ENCODE data around the gene LHFPL3. TPM values are rescaled to one million over a fixed set of nuclear protein-coding genes. Genes with fewer than 3 reads are reported as not detected.

LHFPL3 gene
- total and polyA plus RNA-seq, 2 experiments from 2014 or later = not detected

DNA sequence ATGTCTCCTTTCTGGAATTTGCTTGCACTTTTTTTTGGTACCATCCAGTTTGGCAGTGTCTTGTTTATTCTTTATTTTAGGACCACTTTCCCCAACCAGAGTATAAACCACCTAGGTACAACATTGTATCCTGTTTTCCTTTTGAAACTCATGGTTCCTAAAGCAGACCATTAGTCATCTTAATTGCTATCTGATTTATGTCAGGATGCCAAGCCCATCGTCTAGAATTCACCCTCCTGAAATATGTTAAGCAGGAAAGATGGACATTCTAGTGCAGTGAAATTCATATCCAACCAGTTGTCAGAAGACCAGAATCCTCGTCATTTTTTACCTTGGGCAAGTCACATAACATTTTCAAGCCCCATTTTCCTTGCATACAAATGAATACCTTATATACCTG, 462.0 kb downstream of the LHFPL3 start:
- Histone ChIP-seq H3K4me1 (ENCODE audit: insufficient read depth) (no peaks in the 10 kb centered on the region), H3K36me3 (ENCODE audit: low read depth) (no peaks in the 10 kb centered on the region), H3K4me2 (ENCODE audit: unreplicated experiment) (no peak overlapping the region), H3K27me3 (replicated peaks; ENCODE audit: insufficient read depth) (no peaks in the 10 kb centered on the region), H3K4me3 (no peak overlapping the region), H3F3A (ENCODE audit: insufficient read depth) (no peaks in the 10 kb centered on the region), H3K9me3 (ENCODE audit: low read depth) (no peaks in the 10 kb centered on the region), H2AFZ (no peak overlapping the region), H3K9ac (no peak overlapping the region), H4K20me1 (ENCODE audit: insufficient read depth) (no peaks in the 10 kb centered on the region), H3K9me2 (ENCODE audit: insufficient read depth) (no peaks in the 10 kb centered on the region), H3K79me2 (ENCODE audit: insufficient read depth) (no peaks in the 10 kb centered on the region), H3K27ac (no peak overlapping the region)
- 6 to 7% methylated on average over 2 of the region's 2 CpGs for WGBS, 2 experiments (ENCODE audit: low coverage in 1 of 2, low lambda C conversion rate in 2 of 2, missing lambda C conversion rate in 2 of 2)
- in situ Hi-C loops (cut with MboI) = no loop called here
- TF ChIP-seq EZH2phosphoT487 (IDR thresholded peaks at IDR 0.05; ENCODE audit: insufficient read depth, low read depth) (no peak), EZH2 (IDR thresholded peaks at IDR 0.05; ENCODE audit: insufficient read depth, poor library complexity, severe bottlenecking) (no peak)
- no peak for DNase-seq

DNA sequence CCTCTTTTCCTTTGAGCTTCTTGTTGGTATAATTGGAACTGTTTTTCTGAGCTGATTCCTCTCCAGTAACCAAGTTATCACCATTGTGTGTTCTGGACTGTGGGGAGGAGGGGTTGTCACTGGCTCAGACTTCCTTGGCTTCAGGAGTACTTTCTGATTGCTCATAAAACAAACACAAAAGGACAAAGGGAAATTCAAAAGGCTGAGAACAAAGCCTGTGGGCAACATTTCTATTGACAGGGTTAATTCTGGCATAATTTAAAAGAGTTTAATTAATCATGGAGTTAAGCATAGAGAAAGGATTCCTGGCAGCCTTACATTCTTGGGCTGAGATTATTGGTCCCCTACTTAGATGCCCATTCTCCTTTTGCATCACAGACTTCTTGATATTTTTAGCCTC, 462.7 kb downstream of the LHFPL3 start:
- TF ChIP-seq EZH2phosphoT487 (IDR thresholded peaks at IDR 0.05; ENCODE audit: insufficient read depth, low read depth) = no peak
- TF ChIP-seq EZH2 (IDR thresholded peaks at IDR 0.05; ENCODE audit: insufficient read depth, poor library complexity, severe bottlenecking) = no peak
- no peaks in the 10 kb centered on the region for H3K9me3 ChIP-seq (ENCODE audit: low read depth)
- in situ Hi-C loops (cut with MboI) = no loop called here
- H3K4me3 ChIP-seq = no peak overlapping the region
- no peaks in the 10 kb centered on the region for H4K20me1 ChIP-seq (ENCODE audit: insufficient read depth)
- H2AFZ ChIP-seq = no peak overlapping the region
- H3K9ac ChIP-seq = no peak overlapping the region
- no peak for DNase-seq
- no peaks in the 10 kb centered on the region for H3K27me3 ChIP-seq (replicated peaks; ENCODE audit: insufficient read depth)
- no peaks in the 10 kb centered on the region for H3K79me2 ChIP-seq (ENCODE audit: insufficient read depth)
- H3K4me1 ChIP-seq (ENCODE audit: insufficient read depth) = no peaks in the 10 kb centered on the region
- H3K4me2 ChIP-seq (ENCODE audit: unreplicated experiment) = no peak overlapping the region
- no peaks in the 10 kb centered on the region for H3F3A ChIP-seq (ENCODE audit: insufficient read depth)
- no peaks in the 10 kb centered on the region for H3K36me3 ChIP-seq (ENCODE audit: low read depth)
- H3K27ac ChIP-seq = no peak overlapping the region
- no peaks in the 10 kb centered on the region for H3K9me2 ChIP-seq (ENCODE audit: insufficient read depth)

DNA sequence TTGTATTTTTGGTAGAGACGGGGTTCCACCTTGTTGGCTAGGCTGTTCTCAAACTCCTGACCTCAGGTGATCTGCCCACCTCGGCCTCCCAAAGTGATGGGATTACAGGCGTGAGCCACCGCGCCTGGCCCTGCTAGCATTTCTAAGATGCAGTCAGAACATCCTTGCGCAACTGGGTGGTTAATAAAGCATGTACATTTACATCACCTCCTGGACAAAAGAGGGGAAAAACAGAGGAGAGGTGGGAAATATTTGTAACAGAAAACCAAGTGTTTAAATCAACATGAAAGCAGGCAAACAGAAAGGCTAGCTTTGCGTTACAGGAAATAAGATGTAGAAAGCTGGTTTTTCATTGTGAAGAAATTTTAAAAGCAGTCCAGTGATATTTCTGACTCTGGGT, 464.7 kb downstream of the LHFPL3 start:
- no peaks in the 10 kb centered on the region for H3K9me2 ChIP-seq (ENCODE audit: insufficient read depth)
- H2AFZ ChIP-seq = no peak overlapping the region
- no peak overlapping the region for H3K27ac ChIP-seq
- no peak overlapping the region for H3K4me2 ChIP-seq (ENCODE audit: unreplicated experiment)
- H3K4me1 ChIP-seq (ENCODE audit: insufficient read depth) = no peaks in the 10 kb centered on the region
- H3K79me2 ChIP-seq (ENCODE audit: insufficient read depth) = no peaks in the 10 kb centered on the region
- H3K9me3 ChIP-seq (ENCODE audit: low read depth) = no peaks in the 10 kb centered on the region
- DNase-seq = no peak
- H3K27me3 ChIP-seq (replicated peaks; ENCODE audit: insufficient read depth) = no peaks in the 10 kb centered on the region
- TF ChIP-seq EZH2phosphoT487 (IDR thresholded peaks at IDR 0.05; ENCODE audit: insufficient read depth, low read depth) (no peak), EZH2 (IDR thresholded peaks at IDR 0.05; ENCODE audit: insufficient read depth, poor library complexity, severe bottlenecking) (no peak)
- H3F3A ChIP-seq (ENCODE audit: insufficient read depth) = no peaks in the 10 kb centered on the region
- no peak overlapping the region for H3K9ac ChIP-seq
- in situ Hi-C loops (cut with MboI) = no loop called here
- H4K20me1 ChIP-seq (ENCODE audit: insufficient read depth) = no peaks in the 10 kb centered on the region
- H3K36me3 ChIP-seq (ENCODE audit: low read depth) = no peaks in the 10 kb centered on the region
- H3K4me3 ChIP-seq = no peak overlapping the region
- WGBS, 2 experiments (ENCODE audit: low coverage in 1 of 2, low lambda C conversion rate in 2 of 2, missing lambda C conversion rate in 2 of 2) = 63 to 68% methylated on average over 7 of the region's 7 CpGs

DNA sequence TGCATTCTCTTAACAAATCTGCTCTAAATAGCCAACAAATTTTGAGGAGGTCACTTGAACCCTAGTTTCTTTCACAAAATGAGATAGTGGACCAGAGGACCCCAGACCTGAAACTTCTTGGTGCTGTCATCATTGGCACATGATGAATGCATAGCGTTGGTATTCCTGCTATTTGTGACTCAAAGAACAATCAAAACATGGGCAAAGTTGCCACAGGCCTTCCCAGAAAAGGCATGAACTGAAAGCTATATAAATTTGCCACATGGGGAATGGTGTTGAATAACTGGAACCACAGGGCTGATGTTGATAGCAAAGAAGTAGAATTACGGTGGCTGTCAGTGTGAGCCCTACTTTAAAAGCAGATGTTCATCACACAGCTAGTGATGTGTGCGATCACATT, 465.8 kb downstream of the LHFPL3 start:
- Histone ChIP-seq H3K9me2 (ENCODE audit: insufficient read depth) (no peaks in the 10 kb centered on the region), H3K27me3 (replicated peaks; ENCODE audit: insufficient read depth) (no peaks in the 10 kb centered on the region), H3K4me3 (no peak overlapping the region), H3K79me2 (ENCODE audit: insufficient read depth) (no peaks in the 10 kb centered on the region), H3K9me3 (ENCODE audit: low read depth) (no peaks in the 10 kb centered on the region), H2AFZ (no peak overlapping the region), H3K4me1 (ENCODE audit: insufficient read depth) (no peaks in the 10 kb centered on the region), H3K9ac (no peak overlapping the region), H3F3A (ENCODE audit: insufficient read depth) (no peaks in the 10 kb centered on the region), H3K4me2 (ENCODE audit: unreplicated experiment) (no peak overlapping the region), H4K20me1 (ENCODE audit: insufficient read depth) (no peaks in the 10 kb centered on the region), H3K36me3 (ENCODE audit: low read depth) (no peaks in the 10 kb centered on the region), H3K27ac (no peak overlapping the region)
- in situ Hi-C loops (cut with MboI) = no loop called here
- 29 to 40% methylated on average over 3 of the region's 3 CpGs for WGBS, 2 experiments (ENCODE audit: low coverage in 1 of 2, low lambda C conversion rate in 2 of 2, missing lambda C conversion rate in 2 of 2)
- TF ChIP-seq EZH2phosphoT487 (IDR thresholded peaks at IDR 0.05; ENCODE audit: insufficient read depth, low read depth) (no peak), EZH2 (IDR thresholded peaks at IDR 0.05; ENCODE audit: insufficient read depth, poor library complexity, severe bottlenecking) (no peak)
- DNase-seq = no peak

DNA sequence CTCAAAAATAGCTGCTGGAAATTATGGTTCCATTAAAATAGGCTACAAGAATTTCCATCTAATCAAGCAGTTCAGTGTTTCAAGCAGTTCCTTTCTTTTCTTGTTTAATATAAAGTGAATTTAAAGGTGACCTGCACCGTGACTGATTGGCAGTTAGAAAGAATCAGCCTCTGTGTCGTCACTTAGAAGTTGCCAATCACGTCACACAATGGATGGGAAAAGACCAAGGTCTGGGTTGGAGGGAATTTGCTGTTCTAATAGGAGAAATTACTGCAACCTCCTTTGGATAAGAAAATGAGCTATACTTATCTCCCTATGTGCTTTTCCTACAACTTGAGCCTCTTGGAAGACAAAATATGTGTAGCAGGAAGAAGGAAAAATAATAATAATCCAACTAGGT, 466.2 kb downstream of the LHFPL3 start:
- H3K9me2 ChIP-seq (ENCODE audit: insufficient read depth) = no peaks in the 10 kb centered on the region
- WGBS, 2 experiments (ENCODE audit: low coverage in 1 of 2, low lambda C conversion rate in 2 of 2, missing lambda C conversion rate in 2 of 2) = 34 to 39% methylated on average over 3 of the region's 3 CpGs
- no peak overlapping the region for H3K9ac ChIP-seq

More for the DNA sequence above, 466.2 kb downstream of the LHFPL3 start:
- Histone ChIP-seq H3K36me3 (ENCODE audit: low read depth) (no peaks in the 10 kb centered on the region), H3K27ac (no peak overlapping the region), H3F3A (ENCODE audit: insufficient read depth) (no peaks in the 10 kb centered on the region), H2AFZ (no peak overlapping the region), H3K9me3 (ENCODE audit: low read depth) (no peaks in the 10 kb centered on the region), H3K4me2 (ENCODE audit: unreplicated experiment) (no peak overlapping the region), H4K20me1 (ENCODE audit: insufficient read depth) (no peaks in the 10 kb centered on the region), H3K4me1 (ENCODE audit: insufficient read depth) (no peaks in the 10 kb centered on the region), H3K27me3 (replicated peaks; ENCODE audit: insufficient read depth) (no peaks in the 10 kb centered on the region), H3K4me3 (no peak overlapping the region), H3K79me2 (ENCODE audit: insufficient read depth) (no peaks in the 10 kb centered on the region)
- no peak for DNase-seq
- no peak for TF ChIP-seq EZH2phosphoT487 (IDR thresholded peaks at IDR 0.05; ENCODE audit: insufficient read depth, low read depth)
- TF ChIP-seq EZH2 (IDR thresholded peaks at IDR 0.05; ENCODE audit: insufficient read depth, poor library complexity, severe bottlenecking) = no peak
- in situ Hi-C loops (cut with MboI) = no loop called here

All from GM23248 (cell line).